SK-N-SH (cell line): Measurements from ENCODE around the gene PALLD.

Experiments used
- EP300 ChIP-seq, 2 experiments: IDR thresholded peaks; 2 replicates each; pipeline versions ENCODE4 v1.4.0 to v1.6.1; 2012; ENCODE audit warnings: borderline replicate concordance in 1 of 2, low read depth in 1 of 2, low read length in 1 of 2
- GATA2 ChIP-seq: sonication (generic); formaldehyde crosslinking; IDR thresholded peaks from 2 replicates; pipeline ENCODE4 v1.5.0; 2020; ENCODE audit warnings: mild to moderate bottlenecking, missing genetic modification reagents
- JUND ChIP-seq: IDR thresholded peaks from 2 replicates; pipeline ENCODE4 v1.4.0; 2012
- POLR2AphosphoS5 ChIP-seq: IDR thresholded peaks from 2 replicates; pipeline ENCODE4 v1.6.1; 2012; ENCODE audit warnings: low read depth, low read length
- RAD21 ChIP-seq: IDR thresholded peaks from 2 replicates; pipeline ENCODE4 v1.6.1; 2012; ENCODE audit warnings: mild to moderate bottlenecking, low read length
- RFX5 ChIP-seq: IDR thresholded peaks from 2 replicates; pipeline ENCODE4 v1.6.1; 2012; ENCODE audit warnings: mild to moderate bottlenecking, improper control_type of control experiment, low read length
- TF ChIP-seq, protein P1 (sequence below): fragments of 200-600 bp; sonication (generic); IDR thresholded peaks from 2 replicates; pipeline ENCODE4 v1.6.1; 2017; ENCODE audit warnings: antibody characterized with exemption, mild to moderate bottlenecking, moderate library complexity

DNA sequence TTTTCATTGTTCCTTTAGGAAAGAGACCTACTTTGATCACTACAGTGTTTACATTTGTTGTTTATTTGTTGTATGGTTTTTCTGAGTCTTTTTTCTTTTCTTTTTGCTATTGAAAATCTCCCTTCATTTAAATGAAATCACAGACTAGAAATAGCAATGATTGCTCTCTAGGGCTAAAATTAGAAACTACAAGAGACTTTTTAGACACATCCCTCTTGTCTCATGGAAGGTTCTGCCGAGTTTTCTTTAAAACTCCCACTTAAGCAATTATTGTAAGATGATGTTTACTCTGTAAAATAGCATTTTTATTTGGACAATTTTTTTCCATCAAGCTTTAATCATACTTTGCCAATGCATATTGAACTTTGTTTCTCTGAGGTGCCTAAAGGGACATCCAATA lies 136.6 kb downstream of the PALLD start:
- no peak for TF ChIP-seq RFX5
- TF ChIP-seq, protein P1, sequence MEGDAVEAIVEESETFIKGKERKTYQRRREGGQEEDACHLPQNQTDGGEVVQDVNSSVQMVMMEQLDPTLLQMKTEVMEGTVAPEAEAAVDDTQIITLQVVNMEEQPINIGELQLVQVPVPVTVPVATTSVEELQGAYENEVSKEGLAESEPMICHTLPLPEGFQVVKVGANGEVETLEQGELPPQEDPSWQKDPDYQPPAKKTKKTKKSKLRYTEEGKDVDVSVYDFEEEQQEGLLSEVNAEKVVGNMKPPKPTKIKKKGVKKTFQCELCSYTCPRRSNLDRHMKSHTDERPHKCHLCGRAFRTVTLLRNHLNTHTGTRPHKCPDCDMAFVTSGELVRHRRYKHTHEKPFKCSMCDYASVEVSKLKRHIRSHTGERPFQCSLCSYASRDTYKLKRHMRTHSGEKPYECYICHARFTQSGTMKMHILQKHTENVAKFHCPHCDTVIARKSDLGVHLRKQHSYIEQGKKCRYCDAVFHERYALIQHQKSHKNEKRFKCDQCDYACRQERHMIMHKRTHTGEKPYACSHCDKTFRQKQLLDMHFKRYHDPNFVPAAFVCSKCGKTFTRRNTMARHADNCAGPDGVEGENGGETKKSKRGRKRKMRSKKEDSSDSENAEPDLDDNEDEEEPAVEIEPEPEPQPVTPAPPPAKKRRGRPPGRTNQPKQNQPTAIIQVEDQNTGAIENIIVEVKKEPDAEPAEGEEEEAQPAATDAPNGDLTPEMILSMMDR = no peak
- TF ChIP-seq EP300 (IDR thresholded peaks at IDR 0.05; ENCODE audit: borderline replicate concordance in 1 of 2, low read depth in 1 of 2, low read length in 1 of 2) = no peak
- no peak for TF ChIP-seq GATA2 (CRISPR knock-in tag)
- TF ChIP-seq JUND = no peak
- TF ChIP-seq POLR2AphosphoS5 = no peak
- no peak for TF ChIP-seq RAD21
